ENCODE data around the gene NOS3.

GRCh38 chr7:150954986-150955518 lies 35.8 kb upstream of the NOS3 start:
- TF ChIP-seq CTCF (IDR thresholded peaks at IDR 0.05; ENCODE audit: insufficient read depth, low read depth, low read length) (no peak), EZH2 (IDR thresholded peaks at IDR 0.05; ENCODE audit: insufficient read depth, low read length) (no peak)

Measured in astrocyte (in vitro differentiated cells and primary cell).